ENCODE data around the gene CIB1. TPM values are rescaled to one million over a fixed set of nuclear protein-coding genes. Genes with fewer than 3 reads are reported as not detected.

The CIB1 gene
- total RNA-seq, 1 experiment from 2014 or later: 113 TPM

GRCh38 chr15:90225047-90225446 lies 8.7 kb downstream of the CIB1 start:
- peaks cover 14% of the 10 kb centered on the region; the same call in 1 of the 2 replicates for H4K20me1 ChIP-seq (ENCODE audit: insufficient read depth)
- no peak overlapping the region for H3K27ac ChIP-seq
- TF ChIP-seq CTCF (conservative IDR thresholded peaks at IDR 0.05) (no peak), EZH2 (IDR thresholded peaks at IDR 0.05; ENCODE audit: low read depth) (no peak)
- no peaks in the 10 kb centered on the region for H3K79me2 ChIP-seq (ENCODE audit: low read depth)
- peaks cover 64% of the 10 kb centered on the region for H3F3A ChIP-seq (ENCODE audit: insufficient read depth, low read depth)
- H3K9me3 ChIP-seq (ENCODE audit: insufficient read depth, low read depth): no peaks in the 10 kb centered on the region
- H3K4me3 ChIP-seq: no peak overlapping the region
- H2AFZ ChIP-seq: no peak overlapping the region
- H3K4me1 ChIP-seq (replicated peaks; ENCODE audit: insufficient read depth): peaks cover 9% of the 10 kb centered on the region
- no peaks in the 10 kb centered on the region for H3K27me3 ChIP-seq (ENCODE audit: insufficient read depth, low read depth)
- H3K36me3 ChIP-seq (ENCODE audit: low read depth): peaks cover 23% of the 10 kb centered on the region
- no peak overlapping the region for H3K4me2 ChIP-seq
- intact Hi-C loops (cut with micrococcal nuclease; ENCODE audit: unreplicated experiment): no loop called here
- no TSS peak for BruUV-seq (replicated peaks)
- ChIA-PET POLR2A (ENCODE audit: unreplicated experiment) (no interaction called here), CTCF (no interaction called here)
- no peak for DNase-seq
- H3K9me2 ChIP-seq (ENCODE audit: insufficient read depth): no peaks in the 10 kb centered on the region

GRCh38 chr15:90223441-90224165 lies 10.1 kb downstream of the CIB1 start:
- Histone ChIP-seq H3K36me3 (ENCODE audit: low read depth) (peaks cover 34% of the 10 kb centered on the region), H3K27me3 (ENCODE audit: insufficient read depth, low read depth) (no peaks in the 10 kb centered on the region), H3K4me2 (no peak overlapping the region), H3F3A (ENCODE audit: insufficient read depth, low read depth) (peaks cover 61% of the 10 kb centered on the region), H3K79me2 (ENCODE audit: low read depth) (peaks cover 10% of the 10 kb centered on the region; the same call in 1 of the 2 replicates), H3K27ac (no peak overlapping the region), H4K20me1 (ENCODE audit: insufficient read depth) (no peaks in the 10 kb centered on the region; the same call in 1 of the 2 replicates), H3K9me3 (ENCODE audit: insufficient read depth, low read depth) (no peaks in the 10 kb centered on the region), H2AFZ (no peak overlapping the region), H3K4me3 (no peak overlapping the region), H3K9me2 (ENCODE audit: insufficient read depth) (no peaks in the 10 kb centered on the region), H3K4me1 (replicated peaks; ENCODE audit: insufficient read depth) (no peaks in the 10 kb centered on the region)
- POLR2A ChIA-PET (ENCODE audit: unreplicated experiment): no interaction called here
- DNase-seq: no peak
- intact Hi-C loops (cut with micrococcal nuclease; ENCODE audit: unreplicated experiment): no loop called here
- CTCF ChIA-PET: no interaction called here
- TF ChIP-seq EZH2 (IDR thresholded peaks at IDR 0.05; ENCODE audit: low read depth) (no peak), CTCF (conservative IDR thresholded peaks at IDR 0.05) (no peak)
- no TSS peak for BruUV-seq (replicated peaks)

- no peak overlapping the region for H3K27ac ChIP-seq
Observed at GRCh38 chr15:90222547-90222946, 11.2 kb downstream of the CIB1 start.

More at GRCh38 chr15:90222547-90222946, 11.2 kb downstream of the CIB1 start:
- CTCF ChIA-PET: no interaction called here
- H3K4me3 ChIP-seq: no peak overlapping the region
- H3K27me3 ChIP-seq (ENCODE audit: insufficient read depth, low read depth): no peaks in the 10 kb centered on the region
- peaks cover 19% of the 10 kb centered on the region; the same call in 1 of the 2 replicates for H3K79me2 ChIP-seq (ENCODE audit: low read depth)
- no peaks in the 10 kb centered on the region for H3K4me1 ChIP-seq (replicated peaks; ENCODE audit: insufficient read depth)
- H3K9me3 ChIP-seq (ENCODE audit: insufficient read depth, low read depth): no peaks in the 10 kb centered on the region
- no peak overlapping the region for H2AFZ ChIP-seq
- no peak for TF ChIP-seq EZH2 (IDR thresholded peaks at IDR 0.05; ENCODE audit: low read depth)
- no peak for TF ChIP-seq CTCF (conservative IDR thresholded peaks at IDR 0.05)
- no peaks in the 10 kb centered on the region; the same call in 1 of the 2 replicates for H4K20me1 ChIP-seq (ENCODE audit: insufficient read depth)
- no TSS peak for BruUV-seq (replicated peaks)
- no peaks in the 10 kb centered on the region for H3K9me2 ChIP-seq (ENCODE audit: insufficient read depth)
- no peak for DNase-seq
- no peak overlapping the region for H3K4me2 ChIP-seq
- POLR2A ChIA-PET (ENCODE audit: unreplicated experiment): interaction anchor here (0.7 kb wide), 1 partner anchor 317 kb away, joined by 14 read pairs; no protein-coding TSS in a partner anchor
- H3K36me3 ChIP-seq (ENCODE audit: low read depth): peaks cover 39% of the 10 kb centered on the region
- H3F3A ChIP-seq (ENCODE audit: insufficient read depth, low read depth): peaks cover 62% of the 10 kb centered on the region
- intact Hi-C loops (cut with micrococcal nuclease; ENCODE audit: unreplicated experiment): no loop called here
